K562 (cell line): ENCODE data around the gene ERVK3-1. TPM values are rescaled to one million over a fixed set of nuclear protein-coding genes. Genes with fewer than 3 reads are reported as not detected.

Experiments used
- CTCF ChIP-seq, 3 experiments: IDR thresholded peaks in 2 of 3; conservative IDR thresholded peaks in 1 of 3; 2 replicates each; pipeline ENCODE4 v1.5.1; 2011 to 2012; ENCODE audit warnings: low read length in 3 of 3, mild to moderate bottlenecking in 3 of 3, control low read depth in 2 of 3, improper control_type of control experiment in 1 of 3, inconsistent platforms in 1 of 3, low read depth in 1 of 3, mixed read lengths in 1 of 3, moderate library complexity in 1 of 3; ENCODE audit not compliant: insufficient read depth in 2 of 3
- LEF1 ChIP-seq: fragments of 450-650 bp; IDR thresholded peaks from 2 replicates; pipeline ENCODE4 v1.6.1; 2016; ENCODE audit warnings: mild to moderate bottlenecking
- STAT6 ChIP-seq: sonication (generic); formaldehyde crosslinking; IDR thresholded peaks from 2 replicates; pipeline ENCODE4 v1.8.1; 2023; ENCODE audit warnings: mild to moderate bottlenecking, missing genetic modification reagents
- XRCC5 ChIP-seq: fragments of 200-400 bp; formaldehyde crosslinking; IDR thresholded peaks from 2 replicates; pipeline ENCODE4 v1.6.1; 2017; ENCODE audit warnings: low read depth, mild to moderate bottlenecking, low read length
- polyA plus RNA-seq, 8 experiments: library from polyadenylated mRNA; depleted of rRNA in 4 of 8; stranded (reverse) in 5 of 8; unstranded in 3 of 8; fragments of >200 nt; fragmentation: Nextera tagmentation in 2 of 8; fragmentation: Illumina TruSeq in 1 of 8; extraction: Ambion mirVana in 2 of 8; extraction: Trizol in 1 of 8; gene quantifications; 2 replicates each; pipeline versions ENCODE4 v1.2.1 to v1.2.3, GENCODE V29; 2011 to 2014; ENCODE audit warnings: inconsistent platforms in 1 of 8, missing spikeins in 1 of 8
- total RNA-seq, 7 experiments: library from RNA; depleted of rRNA in 6 of 7; stranded (reverse); fragments of >200 nt in 6 of 7; fragmentation: Illumina TruSeq in 2 of 7; extraction: Trizol in 2 of 7; gene quantifications; 2 replicates each; pipeline versions ENCODE4 v1.2.1 to v1.2.3, GENCODE V29; 2011 to 2021; ENCODE audit warnings: low replicate concordance in 1 of 7
- TF ChIP-seq, protein P1 (sequence below), 2 experiments: fragments of 150-350 bp in 1 of 2; IDR thresholded peaks; 2 replicates each; pipeline ENCODE4 v1.6.1; 2012 to 2016; ENCODE audit warnings: low read depth in 2 of 2, low read length in 2 of 2, mild to moderate bottlenecking in 1 of 2, moderate library complexity in 1 of 2
- TF ChIP-seq, protein P2 (sequence below): fragments of 450-650 bp; IDR thresholded peaks from 2 replicates; pipeline ENCODE4 v1.6.1; 2017; ENCODE audit warnings: antibody characterized with exemption, mild to moderate bottlenecking
- TF ChIP-seq, protein P3 (sequence below): fragments of 250-450 bp; sonication (Bioruptor Pico); IDR thresholded peaks from 2 replicates; pipeline ENCODE4 v1.4.0; 2020

The ERVK3-1 gene
- total and polyA plus RNA-seq, 9 of the 15 experiments (the other 6 are each of a cell fraction or from before 2014, with no cell fraction given): 87.6 to 299 (median 119) TPM

DNA sequence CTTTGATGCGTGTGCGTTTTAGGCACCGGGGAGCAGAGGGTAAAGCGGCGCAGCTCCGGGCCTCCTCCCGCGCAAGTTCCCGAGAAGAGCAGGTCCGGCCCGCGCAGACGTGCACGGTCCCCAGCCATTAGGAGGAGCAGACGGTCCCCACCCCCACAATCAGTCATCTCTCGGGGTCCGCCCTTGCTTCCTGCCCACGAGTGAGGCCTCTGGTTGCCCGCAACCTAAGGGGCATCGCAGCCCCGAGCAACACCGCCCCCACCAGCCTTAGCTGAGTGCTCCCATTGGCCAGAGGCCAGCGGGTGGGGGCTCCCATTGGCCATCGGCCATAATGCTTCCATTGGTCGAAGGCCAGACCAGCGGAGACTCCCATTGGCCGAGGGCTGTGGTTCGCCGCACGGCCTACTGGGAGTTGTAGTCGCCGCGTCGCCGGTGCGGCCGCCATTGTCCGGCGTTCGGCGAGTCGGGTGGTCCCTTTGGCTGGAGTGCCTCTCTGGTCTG is 26.6 kb upstream of the ERVK3-1 start, which contains the start of gene ZNF8 (continued):
- TF ChIP-seq CTCF (IDR thresholded peaks at IDR 0.05 in 2 of 3, conservative IDR thresholded peaks at IDR 0.05 in 1 of 3; ENCODE audit: insufficient read depth in 2 of 3, low read depth in 1 of 3, low read length in 3 of 3): 0 out of 6 replicates have a peak, but pooled peaks of 1 of the 3 experiments have one; percentile 13
- TF ChIP-seq, protein P1, sequence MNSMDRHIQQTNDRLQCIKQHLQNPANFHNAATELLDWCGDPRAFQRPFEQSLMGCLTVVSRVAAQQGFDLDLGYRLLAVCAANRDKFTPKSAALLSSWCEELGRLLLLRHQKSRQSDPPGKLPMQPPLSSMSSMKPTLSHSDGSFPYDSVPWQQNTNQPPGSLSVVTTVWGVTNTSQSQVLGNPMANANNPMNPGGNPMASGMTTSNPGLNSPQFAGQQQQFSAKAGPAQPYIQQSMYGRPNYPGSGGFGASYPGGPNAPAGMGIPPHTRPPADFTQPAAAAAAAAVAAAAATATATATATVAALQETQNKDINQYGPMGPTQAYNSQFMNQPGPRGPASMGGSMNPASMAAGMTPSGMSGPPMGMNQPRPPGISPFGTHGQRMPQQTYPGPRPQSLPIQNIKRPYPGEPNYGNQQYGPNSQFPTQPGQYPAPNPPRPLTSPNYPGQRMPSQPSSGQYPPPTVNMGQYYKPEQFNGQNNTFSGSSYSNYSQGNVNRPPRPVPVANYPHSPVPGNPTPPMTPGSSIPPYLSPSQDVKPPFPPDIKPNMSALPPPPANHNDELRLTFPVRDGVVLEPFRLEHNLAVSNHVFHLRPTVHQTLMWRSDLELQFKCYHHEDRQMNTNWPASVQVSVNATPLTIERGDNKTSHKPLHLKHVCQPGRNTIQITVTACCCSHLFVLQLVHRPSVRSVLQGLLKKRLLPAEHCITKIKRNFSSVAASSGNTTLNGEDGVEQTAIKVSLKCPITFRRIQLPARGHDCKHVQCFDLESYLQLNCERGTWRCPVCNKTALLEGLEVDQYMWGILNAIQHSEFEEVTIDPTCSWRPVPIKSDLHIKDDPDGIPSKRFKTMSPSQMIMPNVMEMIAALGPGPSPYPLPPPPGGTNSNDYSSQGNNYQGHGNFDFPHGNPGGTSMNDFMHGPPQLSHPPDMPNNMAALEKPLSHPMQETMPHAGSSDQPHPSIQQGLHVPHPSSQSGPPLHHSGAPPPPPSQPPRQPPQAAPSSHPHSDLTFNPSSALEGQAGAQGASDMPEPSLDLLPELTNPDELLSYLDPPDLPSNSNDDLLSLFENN (IDR thresholded peaks at IDR 0.05; ENCODE audit: low read depth in 2 of 2, low read length in 2 of 2): no peak
- TF ChIP-seq, protein P2, sequence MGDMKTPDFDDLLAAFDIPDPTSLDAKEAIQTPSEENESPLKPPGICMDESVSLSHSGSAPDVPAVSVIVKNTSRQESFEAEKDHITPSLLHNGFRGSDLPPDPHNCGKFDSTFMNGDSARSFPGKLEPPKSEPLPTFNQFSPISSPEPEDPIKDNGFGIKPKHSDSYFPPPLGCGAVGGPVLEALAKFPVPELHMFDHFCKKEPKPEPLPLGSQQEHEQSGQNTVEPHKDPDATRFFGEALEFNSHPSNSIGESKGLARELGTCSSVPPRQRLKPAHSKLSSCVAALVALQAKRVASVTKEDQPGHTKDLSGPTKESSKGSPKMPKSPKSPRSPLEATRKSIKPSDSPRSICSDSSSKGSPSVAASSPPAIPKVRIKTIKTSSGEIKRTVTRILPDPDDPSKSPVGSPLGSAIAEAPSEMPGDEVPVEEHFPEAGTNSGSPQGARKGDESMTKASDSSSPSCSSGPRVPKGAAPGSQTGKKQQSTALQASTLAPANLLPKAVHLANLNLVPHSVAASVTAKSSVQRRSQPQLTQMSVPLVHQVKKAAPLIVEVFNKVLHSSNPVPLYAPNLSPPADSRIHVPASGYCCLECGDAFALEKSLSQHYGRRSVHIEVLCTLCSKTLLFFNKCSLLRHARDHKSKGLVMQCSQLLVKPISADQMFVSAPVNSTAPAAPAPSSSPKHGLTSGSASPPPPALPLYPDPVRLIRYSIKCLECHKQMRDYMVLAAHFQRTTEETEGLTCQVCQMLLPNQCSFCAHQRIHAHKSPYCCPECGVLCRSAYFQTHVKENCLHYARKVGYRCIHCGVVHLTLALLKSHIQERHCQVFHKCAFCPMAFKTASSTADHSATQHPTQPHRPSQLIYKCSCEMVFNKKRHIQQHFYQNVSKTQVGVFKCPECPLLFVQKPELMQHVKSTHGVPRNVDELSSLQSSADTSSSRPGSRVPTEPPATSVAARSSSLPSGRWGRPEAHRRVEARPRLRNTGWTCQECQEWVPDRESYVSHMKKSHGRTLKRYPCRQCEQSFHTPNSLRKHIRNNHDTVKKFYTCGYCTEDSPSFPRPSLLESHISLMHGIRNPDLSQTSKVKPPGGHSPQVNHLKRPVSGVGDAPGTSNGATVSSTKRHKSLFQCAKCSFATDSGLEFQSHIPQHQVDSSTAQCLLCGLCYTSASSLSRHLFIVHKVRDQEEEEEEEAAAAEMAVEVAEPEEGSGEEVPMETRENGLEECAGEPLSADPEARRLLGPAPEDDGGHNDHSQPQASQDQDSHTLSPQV: no peak
- no peak for TF ChIP-seq LEF1
- TF ChIP-seq STAT6: no peak
- peak; percentile 80; the same call in 1 of the 2 replicates for TF ChIP-seq XRCC5
- TF ChIP-seq, protein P3, sequence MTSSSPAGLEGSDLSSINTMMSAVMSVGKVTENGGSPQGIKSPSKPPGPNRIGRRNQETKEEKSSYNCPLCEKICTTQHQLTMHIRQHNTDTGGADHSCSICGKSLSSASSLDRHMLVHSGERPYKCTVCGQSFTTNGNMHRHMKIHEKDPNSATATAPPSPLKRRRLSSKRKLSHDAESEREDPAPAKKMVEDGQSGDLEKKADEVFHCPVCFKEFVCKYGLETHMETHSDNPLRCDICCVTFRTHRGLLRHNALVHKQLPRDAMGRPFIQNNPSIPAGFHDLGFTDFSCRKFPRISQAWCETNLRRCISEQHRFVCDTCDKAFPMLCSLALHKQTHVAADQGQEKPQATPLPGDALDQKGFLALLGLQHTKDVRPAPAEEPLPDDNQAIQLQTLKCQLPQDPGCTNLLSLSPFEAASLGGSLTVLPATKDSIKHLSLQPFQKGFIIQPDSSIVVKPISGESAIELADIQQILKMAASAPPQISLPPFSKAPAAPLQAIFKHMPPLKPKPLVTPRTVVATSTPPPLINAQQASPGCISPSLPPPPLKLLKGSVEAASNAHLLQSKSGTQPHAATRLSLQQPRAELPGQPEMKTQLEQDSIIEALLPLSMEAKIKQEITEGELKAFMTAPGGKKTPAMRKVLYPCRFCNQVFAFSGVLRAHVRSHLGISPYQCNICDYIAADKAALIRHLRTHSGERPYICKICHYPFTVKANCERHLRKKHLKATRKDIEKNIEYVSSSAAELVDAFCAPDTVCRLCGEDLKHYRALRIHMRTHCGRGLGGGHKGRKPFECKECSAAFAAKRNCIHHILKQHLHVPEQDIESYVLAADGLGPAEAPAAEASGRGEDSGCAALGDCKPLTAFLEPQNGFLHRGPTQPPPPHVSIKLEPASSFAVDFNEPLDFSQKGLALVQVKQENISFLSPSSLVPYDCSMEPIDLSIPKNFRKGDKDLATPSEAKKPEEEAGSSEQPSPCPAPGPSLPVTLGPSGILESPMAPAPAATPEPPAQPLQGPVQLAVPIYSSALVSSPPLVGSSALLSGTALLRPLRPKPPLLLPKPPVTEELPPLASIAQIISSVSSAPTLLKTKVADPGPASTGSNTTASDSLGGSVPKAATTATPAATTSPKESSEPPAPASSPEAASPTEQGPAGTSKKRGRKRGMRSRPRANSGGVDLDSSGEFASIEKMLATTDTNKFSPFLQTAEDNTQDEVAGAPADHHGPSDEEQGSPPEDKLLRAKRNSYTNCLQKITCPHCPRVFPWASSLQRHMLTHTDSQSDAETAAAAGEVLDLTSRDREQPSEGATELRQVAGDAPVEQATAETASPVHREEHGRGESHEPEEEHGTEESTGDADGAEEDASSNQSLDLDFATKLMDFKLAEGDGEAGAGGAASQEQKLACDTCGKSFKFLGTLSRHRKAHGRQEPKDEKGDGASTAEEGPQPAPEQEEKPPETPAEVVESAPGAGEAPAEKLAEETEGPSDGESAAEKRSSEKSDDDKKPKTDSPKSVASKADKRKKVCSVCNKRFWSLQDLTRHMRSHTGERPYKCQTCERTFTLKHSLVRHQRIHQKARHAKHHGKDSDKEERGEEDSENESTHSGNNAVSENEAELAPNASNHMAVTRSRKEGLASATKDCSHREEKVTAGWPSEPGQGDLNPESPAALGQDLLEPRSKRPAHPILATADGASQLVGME (CRISPR knock-in tag): 0 out of 2 replicates have a peak, but pooled peaks have one; percentile 16
